Fibroblast of skin of back (primary cell): ENCODE measurements around the gene STYXL1. TPM values are rescaled to one million over a fixed set of nuclear protein-coding genes. Genes with fewer than 3 reads are reported as not detected.
"Not testable (repeated sequence)": the region's sequence is repeated elsewhere in the genome, so short reads cannot be mapped to it uniquely, and the experiment has no call there.

Experiments used
- DNase-seq: peaks from one replicate; pipeline ENCODE4 v3.0.0-alpha.2; 2013
- polyA plus RNA-seq, 2 experiments: library from polyadenylated mRNA; unstranded; fragments of 120-200 nt; gene quantifications; one replicate each; pipeline ENCODE4 v1.2.1, GENCODE V29; 2013; ENCODE audit not compliant: insufficient read length in 2 of 2

The STYXL1 gene
- polyA plus RNA-seq (2013, experiment 1 of 2; ENCODE audit: insufficient read length): 31.5 TPM
- 36.2 TPM for polyA plus RNA-seq (2013, experiment 2 of 2; ENCODE audit: insufficient read length)

GRCh38 chr7:76047811-76048667 is at the start of gene STYXL1, which contains the start of gene MDH2:
STYXL1 (minus strand) TSS chr7:76048000; CDS start chr7:76030523, 17,477 bp downstream.
MDH2 (plus strand) TSS chr7:76048106; CDS start chr7:76048161, 55 bp downstream.
- peak; percentile 96 for DNase-seq

- no peak for DNase-seq
Measured at GRCh38 chr7:76095908-76096307, 48.1 kb upstream of the STYXL1 start.

GRCh38 chr7:76094326-76094725 is 46.5 kb upstream of the STYXL1 start:
- DNase-seq: not testable (repeated sequence)

GRCh38 chr7:76093531-76093930 is 45.7 kb upstream of the STYXL1 start:
- not testable (repeated sequence) for DNase-seq

GRCh38 chr7:76091506-76091905 is 43.7 kb upstream of the STYXL1 start:
- DNase-seq: no peak

- DNase-seq: no peak
Measured at GRCh38 chr7:76089865-76090475, 42.2 kb upstream of the STYXL1 start.

- DNase-seq: peak; percentile 97
Measured at GRCh38 chr7:76087362-76087791, 39.6 kb upstream of the STYXL1 start.

GRCh38 chr7:76086070-76086469 is 38.3 kb upstream of the STYXL1 start:
- DNase-seq: peak; percentile 54

GRCh38 chr7:76084115-76084514 is 36.3 kb upstream of the STYXL1 start:
- not testable (repeated sequence) for DNase-seq

- no peak for DNase-seq
Measured at GRCh38 chr7:76080204-76080603, 32.4 kb upstream of the STYXL1 start.

- no peak for DNase-seq
Measured at GRCh38 chr7:76077435-76077834, 29.6 kb upstream of the STYXL1 start.

- no peak for DNase-seq
Measured at GRCh38 chr7:76076995-76077394, 29.2 kb upstream of the STYXL1 start.

- DNase-seq: peak; percentile 22
Measured at GRCh38 chr7:76074972-76075370, 27.2 kb upstream of the STYXL1 start.

GRCh38 chr7:76074306-76074971 is 26.6 kb upstream of the STYXL1 start:
- no peak for DNase-seq

GRCh38 chr7:76073335-76073990 is 25.7 kb upstream of the STYXL1 start:
- DNase-seq: no peak

GRCh38 chr7:76072243-76073148 is 24.7 kb upstream of the STYXL1 start:
- no peak for DNase-seq

GRCh38 chr7:76071316-76072242 is 23.8 kb upstream of the STYXL1 start:
- DNase-seq: peak; percentile 22

- DNase-seq: peak; percentile 92
Measured at GRCh38 chr7:76069238-76069638, 21.4 kb upstream of the STYXL1 start.

- DNase-seq: no peak
Measured at GRCh38 chr7:76066716-76067503, 19.1 kb upstream of the STYXL1 start.
